ENCODE data around the gene CMIP. TPM values are rescaled to one million over a fixed set of nuclear protein-coding genes. Genes with fewer than 3 reads are reported as not detected.

The CMIP gene
- total RNA-seq, 3 donors from 2014 or later, result 14.9 to 23.9 (median 17.6) TPM

GRCh38 chr16:81615411-81615810 lies 170.8 kb downstream of the CMIP start:
- H3K9me3 ChIP-seq, result no peaks in the 10 kb centered on the region
- intact Hi-C loops (cut with DNase I; ENCODE audit: low total_unique reads), result no loop called here
- no peak overlapping the region for H3K4me3 ChIP-seq
- H3K27me3 ChIP-seq, result no peaks in the 10 kb centered on the region
- no peak overlapping the region for H3K27ac ChIP-seq
- no peaks in the 10 kb centered on the region for H3K36me3 ChIP-seq
- H3K4me1 ChIP-seq, result peaks cover 11 to 13% of the 10 kb centered on the region in 2 donors
- DNase-seq (ENCODE audit: low spot score in 2 of 2), result no peak
- TF ChIP-seq POLR2AphosphoS5 (IDR thresholded peaks at IDR 0.05) (no peak), CTCF (IDR thresholded peaks at IDR 0.05) (no peak), POLR2A (IDR thresholded peaks at IDR 0.05) (no peak)

GRCh38 chr16:81615833-81616232 lies 171.2 kb downstream of the CMIP start:
- Histone ChIP-seq H3K27me3 (no peaks in the 10 kb centered on the region), H3K9me3 (no peaks in the 10 kb centered on the region), H3K36me3 (no peaks in the 10 kb centered on the region), H3K27ac (no peak overlapping the region), H3K4me3 (no peak overlapping the region), H3K4me1 (peaks cover 11 to 13% of the 10 kb centered on the region in 2 donors)
- intact Hi-C loops (cut with DNase I; ENCODE audit: low total_unique reads), result no loop called here
- TF ChIP-seq POLR2A (IDR thresholded peaks at IDR 0.05) (no peak), POLR2AphosphoS5 (IDR thresholded peaks at IDR 0.05) (no peak), CTCF (IDR thresholded peaks at IDR 0.05) (no peak)
- DNase-seq (ENCODE audit: low spot score in 2 of 2), result no peak

GRCh38 chr16:81616321-81617020 lies 171.9 kb downstream of the CMIP start:
- TF ChIP-seq CTCF (IDR thresholded peaks at IDR 0.05) (no peak), POLR2AphosphoS5 (IDR thresholded peaks at IDR 0.05) (no peak), POLR2A (IDR thresholded peaks at IDR 0.05) (no peak)
- intact Hi-C loops (cut with DNase I; ENCODE audit: low total_unique reads), result no loop called here

GRCh38 chr16:81617021-81617346 lies 172.4 kb downstream of the CMIP start:
- Histone ChIP-seq H3K36me3 (no peaks in the 10 kb centered on the region), H3K4me1 (peaks cover 11 to 13% of the 10 kb centered on the region in 2 donors), H3K9me3 (no peaks in the 10 kb centered on the region), H3K4me3 (peak overlapping the region in 1 of 3 donors; percentile 11), H3K27ac (peak overlapping the region; percentile 20 to 29), H3K27me3 (no peaks in the 10 kb centered on the region)
- TF ChIP-seq CTCF (IDR thresholded peaks at IDR 0.05), result no peak
- no peak for TF ChIP-seq POLR2AphosphoS5 (IDR thresholded peaks at IDR 0.05)
- intact Hi-C loops (cut with DNase I; ENCODE audit: low total_unique reads), result no loop called here
- no peak for DNase-seq (ENCODE audit: low spot score in 2 of 2)

More at GRCh38 chr16:81616321-81617020, 171.9 kb downstream of the CMIP start:
- Histone ChIP-seq H3K36me3 (no peaks in the 10 kb centered on the region), H3K9me3 (no peaks in the 10 kb centered on the region), H3K27ac (peak overlapping the region; percentile 20 to 29), H3K27me3 (no peaks in the 10 kb centered on the region), H3K4me3 (peak overlapping the region in 1 of 3 donors; percentile 11), H3K4me1 (peaks cover 11 to 13% of the 10 kb centered on the region in 2 donors)
- DNase-seq (ENCODE audit: low spot score in 2 of 2), result no peak

- Histone ChIP-seq H3K27ac (peak overlapping the region in 1 of 2 donors; percentile 19), H3K4me1 (peaks cover 3 to 9% of the 10 kb centered on the region in 2 donors), H3K27me3 (no peaks in the 10 kb centered on the region), H3K9me3 (no peaks in the 10 kb centered on the region), H3K36me3 (no peaks in the 10 kb centered on the region), H3K4me3 (no peak overlapping the region)
- intact Hi-C loops (cut with DNase I; ENCODE audit: low total_unique reads), result no loop called here
- DNase-seq (ENCODE audit: low spot score in 2 of 2), result no peak
- TF ChIP-seq POLR2A (IDR thresholded peaks at IDR 0.05) (no peak), POLR2AphosphoS5 (IDR thresholded peaks at IDR 0.05) (no peak), CTCF (IDR thresholded peaks at IDR 0.05) (no peak)
These were observed 173.6 kb downstream of the CMIP start for GRCh38 chr16:81618187-81618586.
